Measurements from ENCODE around the gene PRDM15. TPM values are rescaled to one million over a fixed set of nuclear protein-coding genes. Genes with fewer than 3 reads are reported as not detected.

The PRDM15 gene
- total RNA-seq, 1 donor from 2014 or later: 10.2 TPM

GRCh38 chr21:41854426-41854995, 24.6 kb downstream of the PRDM15 start:
- Mint-ChIP-seq H3K4me3 (ENCODE audit: unreplicated experiment) (no peak overlapping the region), H3K36me3 (ENCODE audit: unreplicated experiment) (peaks cover 5% of the 10 kb centered on the region), H3K9me3 (ENCODE audit: unreplicated experiment) (peaks cover 6% of the 10 kb centered on the region), H3K4me1 (ENCODE audit: low read depth, unreplicated experiment) (no peaks in the 10 kb centered on the region), H3K27ac (ENCODE audit: unreplicated experiment) (no peak overlapping the region), H3K27me3 (ENCODE audit: unreplicated experiment) (peaks cover 1% of the 10 kb centered on the region)
- no peak for TF ChIP-seq CTCF (IDR thresholded peaks at IDR 0.05; ENCODE audit: partially characterized antibody, unreplicated experiment)
- no peak for DNase-seq

GRCh38 chr21:41852929-41853320, 26.2 kb downstream of the PRDM15 start:
- Mint-ChIP-seq H3K36me3 (ENCODE audit: unreplicated experiment) (peaks cover 5% of the 10 kb centered on the region), H3K9me3 (ENCODE audit: unreplicated experiment) (peaks cover 6% of the 10 kb centered on the region), H3K4me1 (ENCODE audit: low read depth, unreplicated experiment) (no peaks in the 10 kb centered on the region), H3K27ac (ENCODE audit: unreplicated experiment) (no peak overlapping the region), H3K4me3 (ENCODE audit: unreplicated experiment) (no peak overlapping the region), H3K27me3 (ENCODE audit: unreplicated experiment) (peaks cover 1% of the 10 kb centered on the region)
- no peak for TF ChIP-seq CTCF (IDR thresholded peaks at IDR 0.05; ENCODE audit: partially characterized antibody, unreplicated experiment)
- no peak for DNase-seq

- no peak for DNase-seq
- no peak for TF ChIP-seq CTCF (IDR thresholded peaks at IDR 0.05; ENCODE audit: partially characterized antibody, unreplicated experiment)
- peaks cover 6% of the 10 kb centered on the region for H3K9me3 Mint-ChIP-seq (ENCODE audit: unreplicated experiment)
- H3K4me3 Mint-ChIP-seq (ENCODE audit: unreplicated experiment): no peak overlapping the region
- peaks cover 5% of the 10 kb centered on the region for H3K36me3 Mint-ChIP-seq (ENCODE audit: unreplicated experiment)
- H3K27me3 Mint-ChIP-seq (ENCODE audit: unreplicated experiment): peaks cover 1% of the 10 kb centered on the region
- H3K27ac Mint-ChIP-seq (ENCODE audit: unreplicated experiment): no peak overlapping the region
- no peaks in the 10 kb centered on the region for H3K4me1 Mint-ChIP-seq (ENCODE audit: low read depth, unreplicated experiment)
Measured at GRCh38 chr21:41852151-41852928, 26.8 kb downstream of the PRDM15 start.

GRCh38 chr21:41851090-41851790, 27.9 kb downstream of the PRDM15 start:
- H3K9me3 Mint-ChIP-seq (ENCODE audit: unreplicated experiment): peaks cover 4% of the 10 kb centered on the region
- no peaks in the 10 kb centered on the region for H3K27me3 Mint-ChIP-seq (ENCODE audit: unreplicated experiment)
- no peak overlapping the region for H3K27ac Mint-ChIP-seq (ENCODE audit: unreplicated experiment)
- H3K4me3 Mint-ChIP-seq (ENCODE audit: unreplicated experiment): no peak overlapping the region
- H3K4me1 Mint-ChIP-seq (ENCODE audit: low read depth, unreplicated experiment): peaks cover 2% of the 10 kb centered on the region
- DNase-seq: no peak
- no peaks in the 10 kb centered on the region for H3K36me3 Mint-ChIP-seq (ENCODE audit: unreplicated experiment)
- no peak for TF ChIP-seq CTCF (IDR thresholded peaks at IDR 0.05; ENCODE audit: partially characterized antibody, unreplicated experiment)

- H3K36me3 Mint-ChIP-seq (ENCODE audit: unreplicated experiment): no peaks in the 10 kb centered on the region
Measured at GRCh38 chr21:41850085-41850484, 29.1 kb downstream of the PRDM15 start.

More at GRCh38 chr21:41850085-41850484, 29.1 kb downstream of the PRDM15 start:
- peaks cover 4% of the 10 kb centered on the region for H3K9me3 Mint-ChIP-seq (ENCODE audit: unreplicated experiment)
- no peak for DNase-seq
- TF ChIP-seq CTCF (IDR thresholded peaks at IDR 0.05; ENCODE audit: partially characterized antibody, unreplicated experiment): no peak
- no peaks in the 10 kb centered on the region for H3K27me3 Mint-ChIP-seq (ENCODE audit: unreplicated experiment)
- no peak overlapping the region for H3K27ac Mint-ChIP-seq (ENCODE audit: unreplicated experiment)
- no peak overlapping the region for H3K4me3 Mint-ChIP-seq (ENCODE audit: unreplicated experiment)
- H3K4me1 Mint-ChIP-seq (ENCODE audit: low read depth, unreplicated experiment): peaks cover 2% of the 10 kb centered on the region
